Adrenal gland (tissue), 5 donors: Measurements from ENCODE around the gene SP110.

Experiments
- CTCF ChIP-seq, 6 experiments: fragments of 450-650 bp in 4 of 6; fragments of 200-600 bp in 2 of 6; sonication (generic) in 1 of 6; IDR thresholded peaks; 1 replicate in 5 of 6; 2 replicates in 1 of 6; pipeline versions ENCODE4 v1.5.1 to v1.8.0; 2016 to 2021; ENCODE audit warnings: antibody characterized with exemption in 6 of 6, mild to moderate bottlenecking in 2 of 6, moderate library complexity in 1 of 6
- POLR2A ChIP-seq, 2 donors: fragments of 450-650 bp; IDR thresholded peaks; one replicate each; pipeline ENCODE4 v1.6.1; 2017; ENCODE audit warnings: antibody characterized with exemption in 2 of 2, mild to moderate bottlenecking in 2 of 2, moderate library complexity in 1 of 2
- donor health status: DM: no; HTN: no; CAD: no.

GRCh38 chr2:230268606-230269243 lies 48.9 kb upstream of the SP110 start:
- no peak for TF ChIP-seq CTCF (IDR thresholded peaks at IDR 0.05)
- TF ChIP-seq POLR2A (IDR thresholded peaks at IDR 0.05), result no peak
